ENCODE data around the gene RASSF1. TPM values are rescaled to one million over a fixed set of nuclear protein-coding genes. Genes with fewer than 3 reads are reported as not detected.

RASSF1 gene
- total and polyA plus RNA-seq, 2 donors from 2014 or later, result 19.1 to 28.9 TPM

GRCh38 chr3:50350527-50351322 is 10.1 kb upstream of the RASSF1 start, which contains the start of the genes CYB561D2 and NPRL2:
TSS of gene CYB561D2 (plus strand) at chr3:50350862. CDS start at chr3:50351434, 572 bp downstream.
TSS of gene NPRL2 (minus strand) at chr3:50350775. CDS start at chr3:50350652, 123 bp downstream.
- intact Hi-C loops (cut with DNase I), result no loop called here
- no peak for FAIRE-seq

GRCh38 chr3:50350213-50350526 is 9.5 kb upstream of the RASSF1 start:
- H3K9ac ChIP-seq (ENCODE audit: low read length in 3 of 3), result peak overlapping the region; percentile 34 to 91 (median 70)
- peaks cover 0 to 36% (median 17%) of the 10 kb centered on the region in 3 donors for H3K4me1 ChIP-seq (ENCODE audit: control insufficient read depth in 2 of 3, insufficient read depth in 2 of 3, low read depth in 1 of 3, low read length in 3 of 3)
- peaks cover 0 to 21% (median 14%) of the 10 kb centered on the region in 3 donors for H3K36me3 ChIP-seq (ENCODE audit: control insufficient read depth in 2 of 3, insufficient read depth in 3 of 3, low read length in 3 of 3)
- no peak for FAIRE-seq
- peak overlapping the region; percentile 40 to 96 for H3K27ac ChIP-seq (ENCODE audit: low read depth in 2 of 2, low read length in 2 of 2)
- no peaks in the 10 kb centered on the region for H3K9me3 ChIP-seq (ENCODE audit: control insufficient read depth in 2 of 3, insufficient read depth in 1 of 3, low read length in 3 of 3)
- H3K27me3 ChIP-seq (ENCODE audit: control insufficient read depth, insufficient read depth, low read length), result no peaks in the 10 kb centered on the region
- intact Hi-C loops (cut with DNase I), result no loop called here
- peak overlapping the region; percentile 81 to 97 (median 86) for H3K4me3 ChIP-seq (ENCODE audit: low read length in 3 of 3)
- TF ChIP-seq CTCF (IDR thresholded peaks at IDR 0.05; ENCODE audit: borderline replicate concordance, extremely low read depth, insufficient read depth), result no peak
- DNase-seq, result no peak

More at GRCh38 chr3:50350527-50351322, 10.1 kb upstream of the RASSF1 start, which contains the start of the genes CYB561D2 and NPRL2:
- peaks cover 0 to 36% (median 21%) of the 10 kb centered on the region in 3 donors for H3K4me1 ChIP-seq (ENCODE audit: control insufficient read depth in 2 of 3, insufficient read depth in 2 of 3, low read depth in 1 of 3, low read length in 3 of 3)
- no peaks in the 10 kb centered on the region for H3K27me3 ChIP-seq (ENCODE audit: control insufficient read depth, insufficient read depth, low read length)
- peak within 1 kb of the TSS; percentile 96 to 98 for H3K27ac ChIP-seq (ENCODE audit: low read depth in 2 of 2, low read length in 2 of 2)
- no peak for TF ChIP-seq CTCF (IDR thresholded peaks at IDR 0.05; ENCODE audit: borderline replicate concordance, extremely low read depth, insufficient read depth)
- peak within 1 kb of the TSS; percentile 81 to 97 (median 86) for H3K4me3 ChIP-seq (ENCODE audit: low read length in 3 of 3)
- peak within 1 kb of the TSS; percentile 70 to 91 (median 72) for H3K9ac ChIP-seq (ENCODE audit: low read length in 3 of 3)
- DNase-seq, result peak; percentile 96 to 99 (median 97)
- H3K9me3 ChIP-seq (ENCODE audit: control insufficient read depth in 2 of 3, insufficient read depth in 1 of 3, low read length in 3 of 3), result no peaks in the 10 kb centered on the region
- peaks cover 0 to 26% (median 14%) of the 10 kb centered on the region in 3 donors for H3K36me3 ChIP-seq (ENCODE audit: control insufficient read depth in 2 of 3, insufficient read depth in 3 of 3, low read length in 3 of 3)

GRCh38 chr3:50347187-50347813 is 6.7 kb upstream of the RASSF1 start:
- H3K9me3 ChIP-seq (ENCODE audit: control insufficient read depth in 2 of 3, insufficient read depth in 1 of 3, low read length in 3 of 3), result no peaks in the 10 kb centered on the region
- peak overlapping the region in 1 of 3 donors; percentile 11 for H3K4me3 ChIP-seq (ENCODE audit: low read length in 3 of 3)
- no peak overlapping the region for H3K9ac ChIP-seq (ENCODE audit: low read length in 3 of 3)
- FAIRE-seq (peak; percentile 85), DNase-seq (peak; percentile 82 to 90 (median 85))
- H3K36me3 ChIP-seq (ENCODE audit: control insufficient read depth in 2 of 3, insufficient read depth in 3 of 3, low read length in 3 of 3), result peaks cover 0 to 4% (median 4%) of the 10 kb centered on the region in 3 donors
- intact Hi-C loops (cut with DNase I), result loop anchor here (5.0 kb wide), 1 partner anchor 195 kb away; no protein-coding TSS in a partner anchor
- TF ChIP-seq CTCF (IDR thresholded peaks at IDR 0.05; ENCODE audit: borderline replicate concordance, extremely low read depth, insufficient read depth), result peak; percentile 69
- no peak overlapping the region for H3K27ac ChIP-seq (ENCODE audit: low read depth in 2 of 2, low read length in 2 of 2)
- H3K27me3 ChIP-seq (ENCODE audit: control insufficient read depth, insufficient read depth, low read length), result no peaks in the 10 kb centered on the region
- H3K4me1 ChIP-seq (ENCODE audit: control insufficient read depth in 2 of 3, insufficient read depth in 2 of 3, low read depth in 1 of 3, low read length in 3 of 3), result peaks cover 0 to 33% (median 14%) of the 10 kb centered on the region in 3 donors

Measured in kidney (tissue), 14 donors.